Fibroblast of peridontal ligament (primary cell): Measurements from ENCODE around the gene PRKCA.
"Not testable (repeated sequence)": the region's sequence is repeated elsewhere in the genome, so short reads cannot be mapped to it uniquely, and the experiment has no call there.

Source experiments
- DNase-seq: peaks from one replicate; pipeline ENCODE4 v3.0.0-alpha.2; 2010; ENCODE audit errors: extremely low read depth

The PRKCA gene

GRCh38 chr17:66679631-66680517 lies 377.5 kb downstream of the PRKCA start:
- no peak for DNase-seq

DNA sequence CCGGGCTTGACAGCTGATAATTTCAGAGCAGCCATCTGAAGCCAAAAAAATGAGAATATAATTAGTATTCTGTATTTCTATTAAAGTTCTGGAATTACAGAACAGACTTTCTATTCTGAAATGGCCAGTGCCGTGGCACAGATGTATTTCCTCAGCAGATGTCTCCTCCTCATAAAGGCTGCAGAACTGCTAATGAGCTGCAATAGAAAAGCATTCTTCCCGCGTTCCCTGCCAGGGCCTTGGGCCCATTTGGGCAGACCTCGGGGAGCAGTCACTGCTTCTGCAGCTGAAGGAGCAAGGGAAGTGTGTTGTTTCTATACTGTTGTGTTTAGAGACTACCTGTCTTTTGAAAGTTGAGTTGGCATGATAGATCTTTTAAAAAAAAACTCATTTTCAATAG lies 379.9 kb downstream of the PRKCA start:
- peak; percentile 39 for DNase-seq

- no peak for DNase-seq
Measured at GRCh38 chr17:66684261-66684660, 381.8 kb downstream of the PRKCA start.

GRCh38 chr17:66684731-66685130 lies 382.3 kb downstream of the PRKCA start:
- peak; percentile 79 for DNase-seq

DNA sequence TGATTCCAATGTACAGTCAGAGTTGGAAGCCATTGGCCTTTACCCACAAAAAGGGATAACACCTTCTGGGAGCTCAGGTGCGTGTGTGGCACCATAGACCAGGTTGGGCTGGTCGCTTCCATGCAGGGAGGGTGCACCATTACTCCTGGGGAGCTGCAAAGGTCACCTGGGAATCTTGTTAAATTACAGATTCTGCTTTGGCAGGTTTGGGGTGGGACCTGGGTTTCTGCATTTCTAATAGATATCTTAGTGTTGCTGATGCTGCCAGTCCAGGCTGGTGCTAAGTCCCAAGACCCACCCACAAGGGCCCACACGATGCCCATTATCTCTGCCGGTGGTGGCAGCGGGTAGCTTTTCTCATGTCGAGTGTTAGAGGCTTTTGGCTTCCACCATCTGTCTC lies 384.2 kb downstream of the PRKCA start:
- DNase-seq, result no peak

DNA sequence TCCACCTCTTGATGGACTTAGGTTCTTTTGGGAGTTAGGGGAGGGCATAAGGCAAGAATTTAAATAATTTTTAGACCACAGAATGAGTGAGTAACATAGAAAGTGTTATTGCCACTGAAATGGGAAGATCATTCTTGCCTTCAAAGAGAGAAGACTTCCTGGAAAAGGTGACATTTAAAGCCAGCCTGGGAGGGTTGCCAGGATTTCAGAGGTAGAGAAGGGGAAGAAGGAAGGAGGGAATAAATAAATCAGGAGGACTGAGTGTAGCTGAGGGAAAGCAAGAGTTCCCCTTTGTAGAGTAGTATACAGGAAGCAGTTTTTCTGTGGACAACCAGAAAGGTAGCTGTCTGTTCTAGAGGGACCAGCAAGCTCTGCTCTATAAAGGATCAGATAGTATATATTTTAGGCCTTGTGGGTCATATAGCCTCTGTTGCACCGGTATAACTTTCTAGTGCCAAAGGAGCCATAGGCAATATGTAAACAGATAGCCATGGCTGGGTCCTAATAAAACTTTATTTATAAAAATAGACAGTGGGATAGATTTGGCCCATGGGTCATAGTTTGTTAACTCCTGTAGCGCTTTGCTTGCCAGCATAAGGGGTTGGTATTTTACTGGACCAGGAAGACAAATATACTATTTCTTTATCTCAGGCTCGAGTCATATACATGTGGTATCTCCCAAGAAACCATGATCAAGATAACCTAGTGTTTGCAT lies 385.3 kb downstream of the PRKCA start:
- no peak for DNase-seq

DNA sequence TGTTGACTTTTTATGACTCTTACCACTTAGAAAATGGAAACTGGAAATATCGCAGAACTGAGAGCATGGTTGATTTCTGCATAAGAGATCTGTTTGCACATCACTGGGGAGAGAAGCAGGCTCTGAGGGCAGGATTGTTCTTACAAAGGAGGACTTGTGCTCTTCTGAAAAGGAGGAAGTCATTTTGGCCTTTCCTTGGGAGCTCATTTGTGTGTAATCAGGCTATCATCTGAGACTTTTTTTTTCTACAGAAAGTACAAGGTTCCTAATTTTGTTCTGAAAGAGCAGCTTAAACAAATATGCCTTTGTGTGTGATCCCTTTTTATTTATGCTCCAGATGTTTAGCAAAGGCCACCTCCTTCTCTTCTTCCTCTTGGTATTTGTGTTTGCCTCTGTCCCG lies 386.8 kb downstream of the PRKCA start:
- no peak for DNase-seq

GRCh38 chr17:66690166-66690565 lies 387.8 kb downstream of the PRKCA start:
- no peak for DNase-seq

- DNase-seq, result peak; percentile 55
Measured at GRCh38 chr17:66691644-66692420, 389.4 kb downstream of the PRKCA start.

- no peak for DNase-seq
Measured at GRCh38 chr17:66692421-66692690, 389.9 kb downstream of the PRKCA start.

DNA sequence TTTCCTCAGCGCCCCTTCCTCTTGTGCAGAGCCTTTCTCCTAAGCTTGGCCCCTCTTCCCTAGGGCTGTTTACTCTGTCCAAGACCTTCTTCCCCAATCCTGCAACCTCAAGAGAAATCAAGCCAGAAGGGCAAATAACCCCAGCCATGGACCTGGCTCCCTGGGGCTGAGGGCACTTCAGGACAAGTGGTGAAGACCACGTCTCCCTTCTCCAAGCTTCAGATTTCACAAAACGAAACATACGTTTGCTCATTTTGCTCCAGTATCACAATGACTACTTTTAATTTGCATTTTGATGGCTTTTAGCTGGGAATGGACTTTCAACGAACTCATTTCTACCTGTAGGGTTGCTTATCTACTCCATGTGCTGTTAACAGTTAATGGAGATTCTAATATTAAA lies 392.7 kb downstream of the PRKCA start:
- no peak for DNase-seq

DNA sequence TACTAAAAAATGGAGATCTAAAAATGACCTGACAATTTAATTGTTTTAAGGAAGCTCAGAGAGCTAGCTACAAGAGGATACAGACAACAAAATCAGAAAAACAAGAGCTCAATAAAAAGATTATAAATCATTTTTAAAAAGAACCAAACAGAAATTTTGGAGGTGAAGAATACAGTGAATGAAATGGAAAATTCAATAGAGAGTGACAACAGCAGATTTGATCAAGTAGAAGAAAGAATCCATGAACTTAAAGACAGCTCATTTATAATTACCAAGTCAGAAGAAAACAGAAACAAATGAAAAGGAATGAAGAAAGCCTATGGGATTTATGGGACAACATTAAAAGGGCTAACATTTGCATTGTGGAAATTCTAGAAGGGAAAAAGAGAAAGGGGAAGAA lies 395.9 kb downstream of the PRKCA start:
- DNase-seq, result no peak

DNA sequence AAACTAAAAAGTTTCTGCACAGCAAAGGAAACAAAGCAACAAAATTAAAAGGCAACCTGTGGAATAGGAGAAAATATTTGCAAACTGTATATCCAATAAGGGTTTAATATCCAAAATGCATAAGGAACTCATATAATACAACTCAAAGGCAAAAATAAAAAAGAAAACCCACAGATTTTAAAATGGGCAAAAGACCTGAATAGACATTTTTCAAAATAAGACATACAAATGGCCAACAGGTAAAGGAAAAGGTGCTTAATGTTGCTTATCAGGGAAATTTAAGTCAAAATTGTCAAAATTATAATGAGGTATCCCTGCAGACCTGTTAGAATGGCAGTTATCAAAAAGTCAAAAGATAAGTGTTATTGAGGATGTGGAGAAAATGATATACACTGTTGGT lies 399.0 kb downstream of the PRKCA start:
- no peak for DNase-seq

DNA sequence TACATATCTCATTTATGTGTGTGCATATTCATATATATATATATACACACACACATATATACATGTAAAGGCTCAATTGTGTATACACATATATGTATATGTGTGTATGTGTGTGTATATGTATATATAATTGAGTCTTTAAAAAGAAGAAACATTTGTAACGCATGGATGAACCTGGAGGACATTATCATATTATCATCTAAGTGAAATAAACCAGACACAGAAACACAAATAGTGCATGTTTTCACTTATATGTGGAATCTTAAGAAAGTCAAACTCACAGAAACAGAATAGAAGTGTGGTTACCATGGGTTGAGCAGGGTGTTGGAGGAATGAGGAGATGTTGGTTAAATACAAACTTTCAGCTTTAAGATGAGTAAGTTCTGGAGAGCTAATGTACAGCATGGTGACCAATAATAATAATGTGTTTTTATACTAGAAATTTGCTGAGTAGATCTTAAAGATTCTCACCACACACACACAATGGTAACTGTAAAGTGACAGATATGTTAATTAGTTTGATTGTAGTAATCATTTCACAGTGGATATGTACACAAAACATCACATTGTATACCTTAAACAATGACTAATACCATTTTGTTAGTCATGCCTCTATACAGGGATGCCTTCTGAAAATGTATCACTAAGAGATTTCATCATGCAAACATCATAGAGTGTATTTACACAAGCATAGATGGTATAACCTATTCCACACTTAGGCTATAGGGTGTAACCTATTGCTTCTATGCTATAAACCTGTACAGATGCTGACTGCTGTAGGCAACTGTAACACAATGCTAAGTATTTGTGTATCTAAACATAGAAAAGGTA lies 399.9 kb downstream of the PRKCA start:
- DNase-seq, result no peak

DNA sequence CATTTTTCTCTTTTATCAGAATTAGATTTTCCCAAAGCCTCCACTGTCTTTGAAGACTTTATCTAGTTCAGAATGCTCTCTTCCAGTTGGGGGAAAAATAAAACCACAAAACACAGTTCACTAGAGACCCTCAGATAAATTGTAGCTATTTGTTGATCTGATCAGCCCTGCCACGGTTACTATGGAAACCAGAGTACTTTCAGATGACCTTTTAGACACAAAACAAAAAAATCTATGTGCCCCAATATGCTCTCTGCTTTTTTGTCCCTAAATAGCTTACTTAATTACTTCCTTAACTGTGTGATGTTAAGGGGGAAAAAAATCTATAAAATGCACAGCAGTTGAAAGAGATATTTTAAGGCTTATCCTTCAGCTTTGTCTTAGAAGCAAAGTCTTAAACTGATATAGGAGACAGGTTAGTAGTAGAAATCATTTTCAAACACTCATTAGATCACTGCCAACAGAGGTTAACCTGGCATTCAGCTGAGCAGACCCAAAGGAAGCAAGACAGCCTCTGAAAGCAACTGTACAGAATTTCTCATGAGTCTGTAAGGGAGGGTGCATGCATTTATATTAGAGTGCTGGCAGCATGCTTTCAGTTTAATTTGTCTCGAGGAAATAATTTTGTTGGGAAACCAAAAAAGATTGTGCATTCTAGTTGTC lies 402.6 kb downstream of the PRKCA start:
- no peak for DNase-seq

GRCh38 chr17:66706851-66707450 lies 404.5 kb downstream of the PRKCA start:
- no peak for DNase-seq

DNA sequence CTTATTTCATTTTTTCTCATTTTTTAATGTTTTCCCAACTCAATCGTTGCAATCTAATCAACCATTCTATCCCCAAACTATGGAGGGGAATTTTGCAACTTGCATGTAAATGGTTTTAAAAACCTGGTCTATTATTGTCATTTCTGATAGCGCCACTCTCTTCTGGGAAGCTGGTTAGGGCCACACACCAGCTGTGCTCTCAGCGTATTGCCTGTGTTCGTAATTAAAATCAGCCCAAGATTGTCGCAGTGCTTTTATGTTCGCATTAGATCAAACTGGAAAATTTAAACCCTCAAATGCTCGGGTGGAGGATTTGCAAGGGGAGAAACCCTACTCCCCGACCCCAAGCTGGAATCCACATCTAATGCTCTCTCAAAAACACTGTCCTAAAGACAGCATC lies 409.0 kb downstream of the PRKCA start:
- DNase-seq, result no peak

GRCh38 chr17:66711881-66712321 lies 409.5 kb downstream of the PRKCA start:
- no peak for DNase-seq

DNA sequence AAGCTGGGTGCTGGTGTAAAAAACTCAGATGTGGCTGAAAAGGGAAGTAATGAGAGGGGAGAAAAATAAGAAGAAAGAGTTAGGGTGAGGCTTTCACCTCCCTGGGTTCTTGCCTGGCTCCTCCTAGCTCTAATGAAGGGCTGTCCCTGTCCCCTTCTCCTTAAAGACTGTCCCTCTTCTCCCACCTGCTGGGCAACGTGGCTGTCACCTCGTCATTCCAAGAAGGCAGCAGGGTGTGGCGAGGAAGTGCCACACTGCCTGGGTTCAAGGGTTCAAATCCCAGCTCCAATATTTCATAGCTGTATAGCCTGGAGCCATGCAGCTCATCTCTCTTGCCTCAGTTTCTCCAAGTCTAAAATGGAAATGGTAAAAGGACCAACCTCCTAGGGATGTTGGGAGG lies 410.0 kb downstream of the PRKCA start:
- no peak for DNase-seq

- not testable (repeated sequence) for DNase-seq
Measured at GRCh38 chr17:66713021-66713532, 410.7 kb downstream of the PRKCA start.
